NCI-H1417 (cell line): ENCODE data around the gene NSD1.

Experiments
- DNase-seq, 3 experiments: peaks; one replicate each; lab custom pipeline; 2025; lab: John Stamatoyannopoulos, UW

The NSD1 gene

DNA sequence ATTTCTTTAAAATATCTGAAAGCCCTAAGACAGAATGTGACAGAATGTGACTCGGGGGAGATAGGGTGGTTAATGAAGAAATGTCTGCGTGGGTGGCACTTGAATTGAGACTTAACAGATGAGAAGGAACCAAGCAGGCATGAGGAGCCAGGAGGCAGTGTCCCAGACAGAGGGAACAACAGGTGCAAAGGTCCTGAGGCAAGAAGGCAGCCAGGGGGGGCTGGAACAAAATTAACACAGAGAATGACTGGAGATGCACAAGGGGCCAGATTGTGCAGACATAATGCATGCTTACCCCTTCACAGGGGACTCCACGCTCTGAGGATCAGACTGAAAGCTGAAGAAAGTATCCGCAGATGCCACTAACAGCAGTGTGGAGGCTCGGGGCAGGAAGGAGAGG is 216.2 kb downstream of the NSD1 start:
- DNase-seq: no peak
